Uterus (tissue), 4 donors: ENCODE measurements around the gene SWSAP1. TPM values are rescaled to one million over a fixed set of nuclear protein-coding genes. Genes with fewer than 3 reads are reported as not detected.

ENCODE experiments used
- DNase-seq, 2 donors: peaks; one replicate each; pipeline ENCODE4 v3.0.0-alpha.2; 2019 to 2020
- H3K27ac ChIP-seq, 2 donors: fragments of 200-600 bp; sonication (generic); 1 replicate in 1 of 2; 2 replicates in 1 of 2; pipeline ENCODE4 v1.5.1; 2016 to 2018
- H3K27me3 ChIP-seq, 2 donors: fragments of 200-600 bp; sonication (generic); one replicate each; pipeline ENCODE4 v1.5.1; 2018 to 2019; ENCODE audit warnings: control low read depth in 1 of 2
- H3K36me3 ChIP-seq, 2 donors: fragments of 200-600 bp; sonication (generic); one replicate each; pipeline ENCODE4 v1.5.1; 2019; ENCODE audit warnings: control low read depth in 1 of 2
- H3K4me1 ChIP-seq, 2 donors: fragments of 200-600 bp; sonication (generic); one replicate each; pipeline ENCODE4 v1.5.1; 2018 to 2019; ENCODE audit warnings: control low read depth in 1 of 2
- H3K4me3 ChIP-seq, 2 donors: fragments of 200-600 bp; sonication (generic); 1 replicate in 1 of 2; 2 replicates in 1 of 2; pipeline ENCODE4 v1.5.1; 2018 to 2019; ENCODE audit warnings: mild to moderate bottlenecking in 1 of 2
- H3K9me3 ChIP-seq, 2 donors: fragments of 200-600 bp; sonication (generic); one replicate each; pipeline ENCODE4 v1.5.1; 2019; ENCODE audit warnings: control low read depth in 1 of 2
- CTCF ChIP-seq, 4 experiments: fragments of 200-600 bp in 2 of 4; fragments of 450-650 bp in 2 of 4; sonication (generic) in 2 of 4; IDR thresholded peaks; one replicate each; pipeline ENCODE4 v1.5.1; 2016 to 2019; ENCODE audit warnings: antibody characterized with exemption in 4 of 4, mild to moderate bottlenecking in 2 of 4, moderate library complexity in 1 of 4
- POLR2A ChIP-seq, 2 donors: fragments of 450-650 bp; IDR thresholded peaks; one replicate each; pipeline ENCODE4 v1.6.1; 2016; ENCODE audit warnings: antibody characterized with exemption in 2 of 2, mild to moderate bottlenecking in 1 of 2, moderate library complexity in 1 of 2
- intact Hi-C: fragments of 100-400 bp; cut with DNase I; formaldehyde crosslinking; loops from one replicate; pipeline ENCODE4 v1.15.1; 2023; ENCODE audit warnings: low total_unique reads
- total RNA-seq, 4 donors: library from RNA; depleted of rRNA in 3 of 4; stranded (reverse); fragments of >200 nt in 3 of 4; gene quantifications; one replicate each; pipeline versions ENCODE4 v1.1.0 to v1.2.4, GENCODE V29; 2014 to 2023
- donor health status: DM: yes; HTN: yes; CAD: no.

Gene SWSAP1
- total RNA-seq, 4 donors from 2014 or later, result 0.48 to 3.5 (median 0.68) TPM

DNA sequence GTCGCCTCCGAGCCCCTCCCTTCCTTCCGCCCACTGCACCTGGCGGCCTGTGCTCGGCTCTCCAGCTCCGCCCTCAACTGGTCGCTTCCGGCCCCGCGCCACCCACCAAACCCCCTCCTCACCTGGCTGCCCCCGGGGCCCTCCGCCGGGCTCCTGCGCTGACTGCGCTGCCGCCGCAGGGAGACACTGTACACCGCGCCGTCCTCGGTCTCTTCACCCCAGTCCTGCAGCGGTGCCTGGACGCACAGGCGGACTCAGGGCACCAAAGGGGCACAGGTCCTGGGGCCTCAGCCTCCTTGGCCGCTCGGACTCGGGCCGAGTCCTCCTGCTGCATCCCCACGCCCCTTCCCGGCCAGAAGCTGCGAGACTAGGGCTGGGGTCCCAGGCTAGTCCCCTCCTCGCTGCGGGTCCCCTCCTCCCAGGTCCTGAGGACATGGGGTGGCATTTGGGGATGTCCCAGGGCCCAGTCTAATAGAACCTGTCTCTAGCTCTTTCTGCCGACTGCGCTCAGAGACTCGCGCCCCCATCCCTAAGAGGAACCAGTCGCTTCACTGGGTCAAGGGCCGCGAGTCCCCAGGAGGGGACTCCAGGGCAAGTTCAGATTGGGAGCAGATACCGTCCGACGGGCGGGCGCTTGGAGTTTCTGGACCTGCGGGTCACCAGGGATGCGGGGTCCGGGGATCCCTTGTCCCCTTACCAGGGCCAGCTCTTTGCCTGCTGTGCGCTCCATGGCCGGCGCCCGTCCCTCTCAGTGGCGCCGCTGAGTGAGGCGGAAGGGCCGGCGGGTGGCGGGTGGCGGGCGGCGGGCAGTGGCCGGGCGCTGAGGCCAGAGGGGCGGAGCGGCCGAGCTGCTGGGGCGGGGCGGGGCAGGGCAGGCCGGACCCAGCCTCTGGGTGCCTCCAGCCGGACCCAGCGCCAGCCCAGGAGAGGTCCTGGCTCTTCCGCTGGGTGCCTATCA is 44.4 kb downstream of the SWSAP1 start, which contains the start of gene RGL3:
RGL3 (minus strand) TSS at position 766 of the 958 bp plus-strand sequence; CDS start at position 730, 36 bp downstream.
- Histone ChIP-seq H3K36me3 (no peaks in the 10 kb centered on the region), H3K4me3 (peak within 1 kb of the TSS; percentile 24 to 29), H3K27me3 (peaks cover 14 to 17% of the 10 kb centered on the region in 2 donors), H3K9me3 (no peaks in the 10 kb centered on the region), H3K27ac (peak within 1 kb of the TSS; percentile 7 to 43), H3K4me1 (peaks cover 0 to 17% of the 10 kb centered on the region in 2 donors)
- intact Hi-C loops, result no loop called here
- TF ChIP-seq POLR2A (IDR thresholded peaks at IDR 0.05), result no peak
- TF ChIP-seq CTCF (IDR thresholded peaks at IDR 0.05), result no peak
- DNase-seq, result no peak

GRCh38 chr19:11420429-11421370 is 46.2 kb downstream of the SWSAP1 start:
- Histone ChIP-seq H3K27ac (peak overlapping the region; percentile 50 to 53), H3K4me3 (peak overlapping the region; percentile 6 to 8), H3K27me3 (peaks cover 14 to 17% of the 10 kb centered on the region in 2 donors), H3K9me3 (no peaks in the 10 kb centered on the region), H3K4me1 (peaks cover 0 to 17% of the 10 kb centered on the region in 2 donors), H3K36me3 (no peaks in the 10 kb centered on the region)
- DNase-seq, result peak; percentile 60 to 68
- TF ChIP-seq CTCF (IDR thresholded peaks at IDR 0.05) (no peak), POLR2A (IDR thresholded peaks at IDR 0.05) (peak in 1 of 2 donors; percentile 19)
- intact Hi-C loops, result no loop called here

- H3K4me3 ChIP-seq, result no peak overlapping the region
- TF ChIP-seq POLR2A (IDR thresholded peaks at IDR 0.05) (no peak), CTCF (IDR thresholded peaks at IDR 0.05) (no peak)
- peaks cover 14 to 17% of the 10 kb centered on the region in 2 donors for H3K27me3 ChIP-seq
- no peak for DNase-seq
- peaks cover 0 to 17% of the 10 kb centered on the region in 2 donors for H3K4me1 ChIP-seq
- intact Hi-C loops, result no loop called here
- H3K9me3 ChIP-seq, result no peaks in the 10 kb centered on the region
- no peaks in the 10 kb centered on the region for H3K36me3 ChIP-seq
- peak overlapping the region; percentile 50 to 53 for H3K27ac ChIP-seq
Observed at GRCh38 chr19:11421371-11422098, 47.1 kb downstream of the SWSAP1 start.

GRCh38 chr19:11422163-11423065 is 47.9 kb downstream of the SWSAP1 start:
- Histone ChIP-seq H3K27me3 (peaks cover 14 to 17% of the 10 kb centered on the region in 2 donors), H3K9me3 (no peaks in the 10 kb centered on the region), H3K36me3 (no peaks in the 10 kb centered on the region), H3K4me1 (peaks cover 0 to 17% of the 10 kb centered on the region in 2 donors), H3K4me3 (no peak overlapping the region), H3K27ac (peak overlapping the region in 1 of 2 donors; percentile 53)
- DNase-seq, result peak; percentile 55 to 59
- TF ChIP-seq POLR2A (IDR thresholded peaks at IDR 0.05), result no peak
- TF ChIP-seq CTCF (IDR thresholded peaks at IDR 0.05), result no peak
- intact Hi-C loops, result no loop called here
